Stomach (tissue), 4 donors: Measurements from ENCODE around the gene EVA1C.

Experiments
- CTCF ChIP-seq, 7 experiments: fragments of 450-650 bp in 4 of 7; fragments of 200-600 bp in 3 of 7; sonication (generic) in 3 of 7; IDR thresholded peaks; one replicate each; pipeline ENCODE4 v1.5.1; 2016 to 2019; ENCODE audit warnings: antibody characterized with exemption in 7 of 7, control low read depth in 2 of 7, mild to moderate bottlenecking in 1 of 7
- POLR2A ChIP-seq, 4 donors: fragments of 450-650 bp; IDR thresholded peaks; one replicate each; pipeline ENCODE4 v1.6.1; 2016; ENCODE audit warnings: antibody characterized with exemption in 4 of 4, control low read depth in 2 of 4, mild to moderate bottlenecking in 1 of 4, moderate library complexity in 1 of 4

GRCh38 chr21:32539378-32539777, 126.9 kb downstream of the EVA1C start:
- no peak for TF ChIP-seq CTCF (IDR thresholded peaks at IDR 0.05)
- TF ChIP-seq POLR2A (IDR thresholded peaks at IDR 0.05) = no peak
